ENCODE results near the gene LTBP1.

DNA sequence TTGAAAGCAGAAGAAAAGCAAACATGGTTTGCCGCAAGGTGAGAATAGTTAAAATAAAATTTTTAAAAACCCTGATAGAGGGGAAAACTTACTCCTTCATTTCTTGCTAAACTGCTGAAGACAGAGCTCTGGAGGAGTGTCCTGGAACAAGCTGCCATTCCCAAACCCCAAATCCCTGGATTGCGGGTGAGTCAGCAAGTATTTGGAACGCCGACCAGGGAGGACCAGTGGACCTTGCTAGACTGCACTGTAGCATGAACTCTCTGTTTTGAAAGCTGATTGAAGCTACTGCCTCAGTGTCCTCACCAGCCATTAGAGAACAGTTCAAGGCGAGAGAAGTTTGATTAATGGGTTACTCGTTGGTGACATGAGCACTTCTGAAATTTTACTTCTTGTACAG, 430.3 kb downstream of the LTBP1 start:
- TF ChIP-seq, protein P1, sequence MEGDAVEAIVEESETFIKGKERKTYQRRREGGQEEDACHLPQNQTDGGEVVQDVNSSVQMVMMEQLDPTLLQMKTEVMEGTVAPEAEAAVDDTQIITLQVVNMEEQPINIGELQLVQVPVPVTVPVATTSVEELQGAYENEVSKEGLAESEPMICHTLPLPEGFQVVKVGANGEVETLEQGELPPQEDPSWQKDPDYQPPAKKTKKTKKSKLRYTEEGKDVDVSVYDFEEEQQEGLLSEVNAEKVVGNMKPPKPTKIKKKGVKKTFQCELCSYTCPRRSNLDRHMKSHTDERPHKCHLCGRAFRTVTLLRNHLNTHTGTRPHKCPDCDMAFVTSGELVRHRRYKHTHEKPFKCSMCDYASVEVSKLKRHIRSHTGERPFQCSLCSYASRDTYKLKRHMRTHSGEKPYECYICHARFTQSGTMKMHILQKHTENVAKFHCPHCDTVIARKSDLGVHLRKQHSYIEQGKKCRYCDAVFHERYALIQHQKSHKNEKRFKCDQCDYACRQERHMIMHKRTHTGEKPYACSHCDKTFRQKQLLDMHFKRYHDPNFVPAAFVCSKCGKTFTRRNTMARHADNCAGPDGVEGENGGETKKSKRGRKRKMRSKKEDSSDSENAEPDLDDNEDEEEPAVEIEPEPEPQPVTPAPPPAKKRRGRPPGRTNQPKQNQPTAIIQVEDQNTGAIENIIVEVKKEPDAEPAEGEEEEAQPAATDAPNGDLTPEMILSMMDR (IDR thresholded peaks at IDR 0.05) = no peak
- TF ChIP-seq SIN3A (IDR thresholded peaks at IDR 0.05; ENCODE audit: borderline replicate concordance, insufficient read depth, low read depth, low read length) (no peak), POLR2AphosphoS5 (IDR thresholded peaks at IDR 0.05; ENCODE audit: low read depth, low read length) (no peak), TCF7L2 (IDR thresholded peaks at IDR 0.05; ENCODE audit: low read depth, low read length) (no peak)
- TF ChIP-seq, protein P2, sequence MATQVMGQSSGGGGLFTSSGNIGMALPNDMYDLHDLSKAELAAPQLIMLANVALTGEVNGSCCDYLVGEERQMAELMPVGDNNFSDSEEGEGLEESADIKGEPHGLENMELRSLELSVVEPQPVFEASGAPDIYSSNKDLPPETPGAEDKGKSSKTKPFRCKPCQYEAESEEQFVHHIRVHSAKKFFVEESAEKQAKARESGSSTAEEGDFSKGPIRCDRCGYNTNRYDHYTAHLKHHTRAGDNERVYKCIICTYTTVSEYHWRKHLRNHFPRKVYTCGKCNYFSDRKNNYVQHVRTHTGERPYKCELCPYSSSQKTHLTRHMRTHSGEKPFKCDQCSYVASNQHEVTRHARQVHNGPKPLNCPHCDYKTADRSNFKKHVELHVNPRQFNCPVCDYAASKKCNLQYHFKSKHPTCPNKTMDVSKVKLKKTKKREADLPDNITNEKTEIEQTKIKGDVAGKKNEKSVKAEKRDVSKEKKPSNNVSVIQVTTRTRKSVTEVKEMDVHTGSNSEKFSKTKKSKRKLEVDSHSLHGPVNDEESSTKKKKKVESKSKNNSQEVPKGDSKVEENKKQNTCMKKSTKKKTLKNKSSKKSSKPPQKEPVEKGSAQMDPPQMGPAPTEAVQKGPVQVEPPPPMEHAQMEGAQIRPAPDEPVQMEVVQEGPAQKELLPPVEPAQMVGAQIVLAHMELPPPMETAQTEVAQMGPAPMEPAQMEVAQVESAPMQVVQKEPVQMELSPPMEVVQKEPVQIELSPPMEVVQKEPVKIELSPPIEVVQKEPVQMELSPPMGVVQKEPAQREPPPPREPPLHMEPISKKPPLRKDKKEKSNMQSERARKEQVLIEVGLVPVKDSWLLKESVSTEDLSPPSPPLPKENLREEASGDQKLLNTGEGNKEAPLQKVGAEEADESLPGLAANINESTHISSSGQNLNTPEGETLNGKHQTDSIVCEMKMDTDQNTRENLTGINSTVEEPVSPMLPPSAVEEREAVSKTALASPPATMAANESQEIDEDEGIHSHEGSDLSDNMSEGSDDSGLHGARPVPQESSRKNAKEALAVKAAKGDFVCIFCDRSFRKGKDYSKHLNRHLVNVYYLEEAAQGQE (IDR thresholded peaks at IDR 0.05; ENCODE audit: insufficient read depth in 1 of 2, low read depth in 2 of 2, low read length in 1 of 2) = no peak

All from Panc1 (cell line).